Esophagus squamous epithelium (tissue), 4 donors: ENCODE data around the gene IPO11.

Experiments
- POLR2A ChIP-seq, 4 donors: fragments of 450-650 bp; IDR thresholded peaks; one replicate each; pipeline ENCODE4 v1.6.1; 2017; ENCODE audit warnings: antibody characterized with exemption in 4 of 4, mild to moderate bottlenecking in 4 of 4, moderate library complexity in 3 of 4
- TF ChIP-seq, protein P1 (sequence below), 6 experiments: fragments of 450-650 bp in 4 of 6; fragments of 200-600 bp in 2 of 6; sonication (generic) in 2 of 6; IDR thresholded peaks; one replicate each; pipeline ENCODE4 v1.5.1; 2016 to 2019; ENCODE audit warnings: antibody characterized with exemption in 6 of 6, mild to moderate bottlenecking in 4 of 6, moderate library complexity in 4 of 6

DNA sequence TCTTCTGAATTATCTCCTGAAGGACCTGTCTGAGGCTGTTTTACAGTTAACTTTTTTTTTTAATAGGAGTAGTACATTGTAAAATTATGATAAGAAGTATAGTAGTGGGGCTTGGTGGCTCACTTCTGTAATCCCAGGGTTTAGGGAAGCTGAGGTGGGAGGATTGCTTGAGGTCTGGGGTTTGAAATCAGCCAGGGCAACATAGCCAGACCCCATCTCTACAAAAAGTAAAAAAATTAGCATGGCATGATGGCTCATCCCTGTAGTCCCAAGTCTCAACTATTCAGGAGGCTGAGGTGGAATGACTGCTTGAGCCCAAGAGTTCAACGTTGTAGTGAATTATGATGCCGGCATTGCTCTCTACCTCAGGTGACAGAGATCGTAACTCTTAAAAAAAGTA lies 7.0 kb downstream of the IPO11 start:
- TF ChIP-seq, protein P1, sequence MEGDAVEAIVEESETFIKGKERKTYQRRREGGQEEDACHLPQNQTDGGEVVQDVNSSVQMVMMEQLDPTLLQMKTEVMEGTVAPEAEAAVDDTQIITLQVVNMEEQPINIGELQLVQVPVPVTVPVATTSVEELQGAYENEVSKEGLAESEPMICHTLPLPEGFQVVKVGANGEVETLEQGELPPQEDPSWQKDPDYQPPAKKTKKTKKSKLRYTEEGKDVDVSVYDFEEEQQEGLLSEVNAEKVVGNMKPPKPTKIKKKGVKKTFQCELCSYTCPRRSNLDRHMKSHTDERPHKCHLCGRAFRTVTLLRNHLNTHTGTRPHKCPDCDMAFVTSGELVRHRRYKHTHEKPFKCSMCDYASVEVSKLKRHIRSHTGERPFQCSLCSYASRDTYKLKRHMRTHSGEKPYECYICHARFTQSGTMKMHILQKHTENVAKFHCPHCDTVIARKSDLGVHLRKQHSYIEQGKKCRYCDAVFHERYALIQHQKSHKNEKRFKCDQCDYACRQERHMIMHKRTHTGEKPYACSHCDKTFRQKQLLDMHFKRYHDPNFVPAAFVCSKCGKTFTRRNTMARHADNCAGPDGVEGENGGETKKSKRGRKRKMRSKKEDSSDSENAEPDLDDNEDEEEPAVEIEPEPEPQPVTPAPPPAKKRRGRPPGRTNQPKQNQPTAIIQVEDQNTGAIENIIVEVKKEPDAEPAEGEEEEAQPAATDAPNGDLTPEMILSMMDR (IDR thresholded peaks at IDR 0.05) = no peak
- no peak for TF ChIP-seq POLR2A (IDR thresholded peaks at IDR 0.05)
